ENCODE data around the gene ROR2. TPM values are rescaled to one million over a fixed set of nuclear protein-coding genes. Genes with fewer than 3 reads are reported as not detected.

The ROR2 gene
- total RNA-seq, 1 experiment from 2014 or later: 2.7 TPM

DNA sequence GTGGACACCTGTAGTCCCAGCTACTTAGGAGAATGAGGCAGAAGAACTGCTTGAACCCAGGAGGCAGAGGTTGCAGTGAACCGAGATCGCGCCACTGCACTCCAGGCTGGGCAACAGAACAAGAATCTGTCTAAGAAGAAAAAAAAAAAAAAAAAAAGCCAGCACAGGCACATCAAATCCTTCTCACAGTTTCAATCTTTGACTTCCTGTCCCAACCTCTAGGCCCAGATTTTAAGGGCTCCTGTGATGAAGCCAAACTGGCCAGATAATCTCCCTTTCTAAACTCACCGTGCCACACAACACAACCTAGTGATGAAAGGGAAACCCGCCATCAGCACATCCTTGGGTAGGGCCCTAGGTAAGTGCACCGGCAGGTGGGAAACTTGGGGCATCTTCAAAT, 58.1 kb downstream of the ROR2 start:
- no peak overlapping the region for H3K9ac ChIP-seq (ENCODE audit: extremely low read depth, insufficient read length, low read length)
- no peak overlapping the region for H2BK12ac ChIP-seq (ENCODE audit: insufficient read length, low read depth, low read length)
- H2BK15ac ChIP-seq (ENCODE audit: low read depth, low read length): no peak overlapping the region
- H4K8ac ChIP-seq (replicated peaks; ENCODE audit: insufficient read length, low read depth, low read length): no peak overlapping the region
- no CpG with 5 or more reads among the region's 6 CpGs for WGBS (ENCODE audit: extremely low coverage, insufficient read length, low lambda C conversion rate)
- no peak overlapping the region for H3K4me2 ChIP-seq (ENCODE audit: insufficient read depth, insufficient read length, low read length)
- H2BK20ac ChIP-seq (ENCODE audit: low read depth, low read length, poor library complexity, severe bottlenecking): no peak overlapping the region
- H2AFZ ChIP-seq (ENCODE audit: low read length): no peak overlapping the region
- H4K91ac ChIP-seq (ENCODE audit: insufficient read length, low read depth, low read length): no peak overlapping the region
- no peak overlapping the region for H3K18ac ChIP-seq (ENCODE audit: insufficient read length, low read depth, low read length)
- H3T11ph ChIP-seq (ENCODE audit: low read length): no peak overlapping the region
- no peak overlapping the region for H3K27ac ChIP-seq (ENCODE audit: insufficient read length, low read depth, low read length)
- no peaks in the 10 kb centered on the region for H3K23me2 ChIP-seq (ENCODE audit: insufficient read length, low read depth, low read length, poor library complexity, severe bottlenecking)
- Mint-ChIP-seq H3K4me1 (peaks cover 13 to 14% of the 10 kb centered on the region in 2 experiments), H3K36me3 (ENCODE audit: insufficient read depth in 1 of 3, low read depth in 3 of 3) (no peaks in the 10 kb centered on the region; a peak in 1 of 7 replicates), H3K9me3 (no peaks in the 10 kb centered on the region; a peak in 1 of 5 replicates), H3K27ac (no peak overlapping the region), H3K4me3 (no peak overlapping the region), H3K27me3 (ENCODE audit: low read depth) (peaks cover 86% of the 10 kb centered on the region)
- H3K79me2 ChIP-seq (ENCODE audit: insufficient read depth, low read length): no peaks in the 10 kb centered on the region
- no peaks in the 10 kb centered on the region for H3K79me1 ChIP-seq (ENCODE audit: insufficient read depth, low read depth, low read length, poor library complexity, severe bottlenecking)
- H2BK5ac ChIP-seq (ENCODE audit: insufficient read length, low read length): no peak overlapping the region
- H3K4ac ChIP-seq (ENCODE audit: low read depth, low read length): no peak overlapping the region
- peaks cover 18% of the 10 kb centered on the region; the same call in 1 of the 2 replicates for H3K27me3 ChIP-seq (ENCODE audit: insufficient read depth, low read length)
- no peak overlapping the region for H4K5ac ChIP-seq (ENCODE audit: insufficient read length, low read depth, low read length)
- H2AK5ac ChIP-seq (ENCODE audit: insufficient read length, low read length): no peak overlapping the region
- H3K56ac ChIP-seq (ENCODE audit: insufficient read length, low read depth, low read length): no peak overlapping the region
- TF ChIP-seq, protein P1, sequence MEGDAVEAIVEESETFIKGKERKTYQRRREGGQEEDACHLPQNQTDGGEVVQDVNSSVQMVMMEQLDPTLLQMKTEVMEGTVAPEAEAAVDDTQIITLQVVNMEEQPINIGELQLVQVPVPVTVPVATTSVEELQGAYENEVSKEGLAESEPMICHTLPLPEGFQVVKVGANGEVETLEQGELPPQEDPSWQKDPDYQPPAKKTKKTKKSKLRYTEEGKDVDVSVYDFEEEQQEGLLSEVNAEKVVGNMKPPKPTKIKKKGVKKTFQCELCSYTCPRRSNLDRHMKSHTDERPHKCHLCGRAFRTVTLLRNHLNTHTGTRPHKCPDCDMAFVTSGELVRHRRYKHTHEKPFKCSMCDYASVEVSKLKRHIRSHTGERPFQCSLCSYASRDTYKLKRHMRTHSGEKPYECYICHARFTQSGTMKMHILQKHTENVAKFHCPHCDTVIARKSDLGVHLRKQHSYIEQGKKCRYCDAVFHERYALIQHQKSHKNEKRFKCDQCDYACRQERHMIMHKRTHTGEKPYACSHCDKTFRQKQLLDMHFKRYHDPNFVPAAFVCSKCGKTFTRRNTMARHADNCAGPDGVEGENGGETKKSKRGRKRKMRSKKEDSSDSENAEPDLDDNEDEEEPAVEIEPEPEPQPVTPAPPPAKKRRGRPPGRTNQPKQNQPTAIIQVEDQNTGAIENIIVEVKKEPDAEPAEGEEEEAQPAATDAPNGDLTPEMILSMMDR (conservative IDR thresholded peaks at IDR 0.05): no peak
- H3K14ac ChIP-seq (ENCODE audit: insufficient read depth, low read length): no peak overlapping the region
- DNase-seq: no peak
- no peak overlapping the region for H2BK120ac ChIP-seq (ENCODE audit: low read depth, low read length, poor library complexity, severe bottlenecking)
- no peaks in the 10 kb centered on the region for H4K20me1 ChIP-seq (ENCODE audit: control insufficient read depth, insufficient read depth, insufficient read length)
- no peak overlapping the region for H3K23ac ChIP-seq (ENCODE audit: insufficient read length, low read depth, low read length)
- H3K4me1 ChIP-seq (ENCODE audit: insufficient read depth, low read length): peaks cover 3% of the 10 kb centered on the region; the same call in 1 of the 2 replicates
- no peaks in the 10 kb centered on the region for H3K9me3 ChIP-seq (ENCODE audit: control insufficient read depth, low read depth, low read length)
